Middle frontal gyrus (tissue), 1 donor: Measurements from ENCODE around the gene LRMDA.

ENCODE experiments used
- DNase-seq: peaks from one replicate; pipeline ENCODE4 v3.0.0-alpha.2; 2015; ENCODE audit warnings: low spot score; ENCODE audit errors: extremely low spot score

The LRMDA gene

DNA sequence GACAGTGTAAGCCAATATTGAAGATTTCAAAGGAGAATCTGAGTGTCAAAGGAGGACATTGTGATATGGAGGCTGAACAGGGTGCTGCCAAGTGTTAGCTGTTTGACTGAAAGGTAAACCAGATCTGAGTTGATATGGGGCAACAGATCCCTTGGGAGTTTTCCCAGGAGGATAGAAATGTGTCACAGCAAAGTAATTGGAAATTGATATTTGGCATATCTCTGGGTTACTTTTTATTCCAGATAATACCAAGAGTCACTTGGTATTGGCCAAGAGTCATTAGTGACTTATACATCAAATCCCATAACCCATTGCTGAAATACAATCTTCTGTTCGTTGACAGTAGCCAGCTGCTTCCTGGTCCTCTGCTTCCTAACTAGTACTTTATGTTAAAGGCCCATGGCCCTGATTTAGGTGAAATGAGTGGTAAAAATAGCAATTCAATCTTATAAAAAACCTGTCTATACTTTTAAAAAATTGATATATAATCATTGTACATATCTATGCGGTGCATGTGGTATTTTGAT, 922.9 kb downstream of the LRMDA start:
- DNase-seq = no peak

GRCh38 chr10:76354921-76355320, 923.5 kb downstream of the LRMDA start:
- DNase-seq = no peak

GRCh38 chr10:76356557-76356956, 925.1 kb downstream of the LRMDA start:
- no peak for DNase-seq

- no peak for DNase-seq
Measured at GRCh38 chr10:76357726-76358415, 926.4 kb downstream of the LRMDA start.

GRCh38 chr10:76358743-76359395, 927.4 kb downstream of the LRMDA start:
- DNase-seq = no peak

- DNase-seq = no peak
Measured at GRCh38 chr10:76375761-76376160, 944.3 kb downstream of the LRMDA start.

- no peak for DNase-seq
Measured at GRCh38 chr10:76382381-76382851, 951.0 kb downstream of the LRMDA start.

GRCh38 chr10:76388321-76389023, 957.0 kb downstream of the LRMDA start:
- no peak for DNase-seq

GRCh38 chr10:76393875-76394706, 962.7 kb downstream of the LRMDA start:
- no peak for DNase-seq

DNA sequence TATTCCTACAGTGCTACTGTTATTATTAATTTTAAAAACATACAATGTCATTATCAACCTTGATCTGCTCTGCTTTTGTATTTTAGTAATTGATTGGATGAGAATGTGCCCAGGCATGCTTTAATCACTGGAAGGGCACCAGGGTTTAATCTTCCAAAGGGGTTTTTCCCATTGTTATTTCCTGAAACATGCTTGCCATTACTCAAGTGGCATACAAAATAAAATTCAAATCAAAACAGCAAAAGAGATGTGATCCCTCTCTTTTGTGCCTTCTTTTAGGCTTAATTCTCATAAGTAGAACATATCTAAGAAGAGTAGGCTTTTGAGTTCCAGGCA, 963.3 kb downstream of the LRMDA start:
- no peak for DNase-seq

DNA sequence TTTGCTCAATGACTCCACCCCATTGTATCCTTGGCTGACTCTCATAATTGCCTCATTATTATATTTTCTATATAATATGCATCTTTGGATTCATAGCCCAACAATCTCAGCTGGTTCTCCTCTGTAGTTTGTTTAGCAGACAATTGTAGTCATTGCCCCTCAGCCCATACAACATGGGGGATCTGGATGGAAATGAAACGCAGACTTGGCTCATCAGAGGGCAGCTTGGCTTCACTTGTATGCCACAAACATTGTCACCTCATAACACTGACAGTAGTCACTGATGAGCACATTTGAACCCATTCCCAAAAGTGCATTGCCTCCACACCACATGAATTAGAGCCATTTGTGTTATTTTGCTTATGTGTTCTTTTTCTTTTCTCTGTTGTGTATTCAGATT, 963.8 kb downstream of the LRMDA start:
- no peak for DNase-seq

DNA sequence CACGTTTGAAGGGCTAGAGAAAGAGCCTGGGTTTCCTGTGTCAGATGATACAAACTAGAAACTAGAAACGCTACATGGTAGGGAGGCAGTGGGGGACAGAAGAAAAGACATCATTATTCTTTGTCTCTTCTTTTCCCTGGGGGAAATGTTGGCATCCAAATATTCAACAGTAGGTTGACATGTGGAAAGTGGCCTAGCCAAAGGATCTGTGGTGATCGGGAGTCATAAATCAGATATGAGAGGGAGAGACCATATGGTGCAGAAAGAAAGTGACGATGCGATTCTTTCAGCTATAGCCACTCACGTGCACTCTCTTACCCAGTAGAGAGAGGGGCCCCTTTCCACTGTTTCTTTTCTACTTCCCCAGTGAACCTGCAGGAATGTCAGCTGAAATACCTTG, 964.7 kb downstream of the LRMDA start:
- no peak for DNase-seq

- DNase-seq = no peak
Measured at GRCh38 chr10:76397181-76398042, 966.0 kb downstream of the LRMDA start.

DNA sequence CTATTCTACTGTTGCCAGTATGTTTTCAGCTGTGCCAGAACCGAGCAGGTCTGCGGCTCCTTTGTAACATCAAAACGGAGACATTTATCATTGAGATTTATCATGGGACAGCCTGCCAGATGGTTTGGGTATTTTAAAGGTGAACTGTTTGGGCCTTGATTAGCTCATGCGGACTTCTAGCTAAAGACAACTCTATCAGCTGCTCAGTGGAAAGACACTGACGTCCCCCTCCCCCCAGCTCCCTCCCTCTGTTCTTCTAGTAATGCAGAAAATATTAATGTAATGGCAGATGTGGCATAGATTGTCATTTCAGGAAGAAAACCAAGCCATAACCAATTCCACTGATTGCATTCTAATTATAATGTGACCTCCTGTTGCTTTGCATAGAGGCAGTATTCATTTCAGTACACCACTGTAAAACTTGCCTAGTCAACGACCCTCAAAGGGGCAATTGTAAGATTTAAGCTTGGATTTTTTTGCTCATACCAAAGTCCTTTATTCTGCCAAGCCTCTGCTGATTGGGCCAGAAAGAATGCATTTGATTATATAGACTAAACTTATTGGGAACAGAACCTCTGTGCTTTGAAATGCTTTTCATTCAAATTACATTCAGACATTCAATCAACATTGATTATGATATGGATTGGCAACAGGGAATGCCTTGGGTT, 966.8 kb downstream of the LRMDA start:
- no peak for DNase-seq

DNA sequence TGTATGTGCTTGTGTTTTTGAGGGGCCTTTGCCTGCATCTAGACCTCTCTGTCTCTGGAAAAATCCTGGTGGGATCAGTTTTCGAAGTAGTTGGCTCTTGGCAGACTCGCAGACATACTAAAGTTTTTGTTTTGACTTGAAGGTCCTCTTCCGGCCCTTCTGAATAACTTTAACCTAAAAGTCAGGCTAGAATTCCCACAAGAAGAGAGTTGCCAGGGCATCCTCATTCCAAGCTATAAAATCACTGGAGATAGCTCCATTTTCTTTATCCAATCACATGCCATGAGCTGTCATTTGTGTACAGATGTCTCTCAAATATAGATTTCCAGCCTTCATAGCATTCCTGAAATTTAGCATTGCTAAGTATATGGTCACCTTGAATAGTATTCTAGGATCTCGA, 967.8 kb downstream of the LRMDA start:
- DNase-seq = no peak

DNA sequence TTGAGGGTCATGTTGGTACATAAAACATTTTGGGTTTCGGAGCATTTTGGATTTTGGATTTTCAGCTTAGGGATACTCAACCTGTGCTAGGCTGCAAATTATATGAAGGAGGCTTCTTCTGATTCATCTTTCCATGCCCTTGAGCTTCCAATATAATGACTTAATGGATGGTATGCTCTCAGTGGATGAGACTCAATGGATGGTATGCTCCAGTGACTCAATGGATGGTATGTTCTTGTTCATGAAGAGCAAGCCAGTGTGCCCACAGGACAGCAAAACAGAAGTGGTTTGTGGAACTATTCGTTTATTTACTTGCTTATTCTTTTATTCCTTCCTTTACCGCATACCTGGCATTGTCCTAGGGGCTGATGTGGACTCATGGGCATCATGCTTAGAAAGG, 969.6 kb downstream of the LRMDA start:
- no peak for DNase-seq

DNA sequence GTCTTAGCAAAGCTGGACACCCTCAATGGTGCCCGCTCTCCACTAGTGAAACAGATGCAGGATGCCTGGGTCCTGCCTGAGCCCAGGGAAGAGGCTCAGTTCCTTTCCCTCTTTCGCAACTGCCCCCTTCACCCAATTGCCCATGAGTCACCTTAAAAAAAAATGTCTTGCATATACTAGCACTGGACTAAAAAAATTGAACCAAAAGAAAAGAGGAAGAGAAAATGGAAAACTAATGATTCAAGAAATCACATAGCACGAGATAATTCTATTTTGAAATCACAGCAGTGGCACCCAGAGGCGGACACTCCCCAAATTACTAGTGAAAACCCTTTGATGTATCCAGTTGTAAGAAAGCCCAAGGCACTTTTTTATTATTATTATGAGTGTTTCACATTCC, 972.5 kb downstream of the LRMDA start:
- DNase-seq = no peak

GRCh38 chr10:76404531-76404930, 973.1 kb downstream of the LRMDA start:
- DNase-seq = no peak

DNA sequence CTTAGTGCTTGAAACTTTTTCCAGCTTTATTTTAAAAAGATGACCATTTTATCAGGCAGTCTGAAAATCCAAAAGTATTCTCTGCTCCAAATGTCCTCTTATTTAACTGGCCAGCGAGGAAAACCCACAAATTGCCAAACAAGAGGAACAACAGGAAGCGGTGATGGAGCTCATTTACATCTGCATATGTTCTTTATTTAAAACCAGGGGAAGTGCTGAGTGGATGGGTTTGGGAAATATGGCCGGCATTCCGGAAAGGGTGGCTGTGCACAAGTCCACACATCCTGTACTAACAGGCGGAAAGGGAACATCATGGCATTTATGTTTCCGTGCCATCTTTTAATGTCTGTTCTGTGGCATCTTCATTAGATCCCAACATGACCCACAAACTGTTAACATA, 974.5 kb downstream of the LRMDA start:
- no peak for DNase-seq

DNA sequence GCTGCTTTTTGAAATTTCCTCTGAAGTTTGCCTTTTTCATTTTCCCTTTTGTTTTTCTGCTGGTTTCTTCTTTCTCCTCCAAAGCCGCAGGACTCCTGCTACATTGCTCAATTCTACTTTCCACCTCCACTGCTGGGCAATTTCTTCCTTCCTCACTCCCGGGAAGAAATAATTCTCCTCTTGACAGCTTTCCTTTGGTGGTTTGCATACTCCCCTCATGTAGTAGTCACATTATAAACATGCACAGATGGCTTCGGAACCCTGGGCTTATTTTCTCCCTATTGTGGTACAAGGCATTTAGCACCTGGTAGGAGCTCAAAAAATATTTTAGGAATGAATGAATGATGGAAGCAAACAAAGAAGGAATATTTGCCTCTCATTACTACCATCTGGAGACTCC, 977.2 kb downstream of the LRMDA start:
- no peak for DNase-seq
